ENCODE data around the gene PCDH1.

DNA sequence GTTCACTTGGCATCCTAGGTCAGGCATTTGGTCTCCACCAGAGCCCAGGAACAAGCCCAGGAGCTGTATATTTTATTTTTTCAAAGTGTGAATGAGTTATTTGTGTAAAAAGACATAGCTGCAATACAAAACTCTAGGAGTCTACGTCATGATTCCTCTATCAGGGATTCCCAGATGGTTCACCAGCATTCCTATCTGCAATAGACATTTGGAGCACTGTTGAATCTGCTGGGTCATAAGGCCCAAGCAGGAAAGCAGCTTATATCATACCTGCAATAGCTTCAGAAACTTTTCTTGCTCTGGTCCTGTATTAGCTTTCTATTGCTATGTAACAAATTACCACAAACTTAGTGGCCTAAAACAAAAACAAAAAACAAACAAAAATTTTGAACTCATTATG lies 28.8 kb upstream of the PCDH1 start:
- TF ChIP-seq, protein P1, sequence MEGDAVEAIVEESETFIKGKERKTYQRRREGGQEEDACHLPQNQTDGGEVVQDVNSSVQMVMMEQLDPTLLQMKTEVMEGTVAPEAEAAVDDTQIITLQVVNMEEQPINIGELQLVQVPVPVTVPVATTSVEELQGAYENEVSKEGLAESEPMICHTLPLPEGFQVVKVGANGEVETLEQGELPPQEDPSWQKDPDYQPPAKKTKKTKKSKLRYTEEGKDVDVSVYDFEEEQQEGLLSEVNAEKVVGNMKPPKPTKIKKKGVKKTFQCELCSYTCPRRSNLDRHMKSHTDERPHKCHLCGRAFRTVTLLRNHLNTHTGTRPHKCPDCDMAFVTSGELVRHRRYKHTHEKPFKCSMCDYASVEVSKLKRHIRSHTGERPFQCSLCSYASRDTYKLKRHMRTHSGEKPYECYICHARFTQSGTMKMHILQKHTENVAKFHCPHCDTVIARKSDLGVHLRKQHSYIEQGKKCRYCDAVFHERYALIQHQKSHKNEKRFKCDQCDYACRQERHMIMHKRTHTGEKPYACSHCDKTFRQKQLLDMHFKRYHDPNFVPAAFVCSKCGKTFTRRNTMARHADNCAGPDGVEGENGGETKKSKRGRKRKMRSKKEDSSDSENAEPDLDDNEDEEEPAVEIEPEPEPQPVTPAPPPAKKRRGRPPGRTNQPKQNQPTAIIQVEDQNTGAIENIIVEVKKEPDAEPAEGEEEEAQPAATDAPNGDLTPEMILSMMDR (IDR thresholded peaks at IDR 0.05) = no peak
- no peak for TF ChIP-seq POLR2A (IDR thresholded peaks at IDR 0.05)
